GM12801 (cell line): ENCODE data around the gene XKR8.

Experiments
- CTCF ChIP-seq: IDR thresholded peaks from one replicate; pipeline ENCODE4 v1.5.1; 2011; ENCODE audit warnings: control low read depth; ENCODE audit not compliant: insufficient read length; ENCODE audit errors: extremely low read depth

Gene XKR8

GRCh38 chr1:27967106-27967883, 7.5 kb downstream of the XKR8 start:
- no peak for TF ChIP-seq CTCF

- no peak for TF ChIP-seq CTCF
These were observed 8.2 kb downstream of the XKR8 start for GRCh38 chr1:27967884-27968466.

- no peak for TF ChIP-seq CTCF
These were observed 8.9 kb downstream of the XKR8 start for GRCh38 chr1:27968692-27969091.

GRCh38 chr1:27970401-27970800, 10.6 kb downstream of the XKR8 start:
- TF ChIP-seq CTCF, result no peak

GRCh38 chr1:27971674-27972073, 11.9 kb downstream of the XKR8 start:
- TF ChIP-seq CTCF, result no peak

- TF ChIP-seq CTCF, result no peak
These were observed 12.4 kb downstream of the XKR8 start for GRCh38 chr1:27972141-27972540.

- no peak for TF ChIP-seq CTCF
These were observed 14.1 kb downstream of the XKR8 start for GRCh38 chr1:27973771-27974416.
